K562 (cell line): ENCODE data around the gene VEGFA. TPM values are rescaled to one million over a fixed set of nuclear protein-coding genes. Genes with fewer than 3 reads are reported as not detected.

Source experiments
- AFF1 ChIP-seq, 2 experiments: fragments of 450-650 bp; IDR thresholded peaks; 2 replicates each; pipeline ENCODE4 v1.6.1; 2018; ENCODE audit warnings: mild to moderate bottlenecking in 2 of 2, low read depth in 1 of 2; ENCODE audit not compliant: partially characterized antibody in 2 of 2
- C11orf30 ChIP-seq: fragments of 450-650 bp; IDR thresholded peaks from 2 replicates; pipeline ENCODE4 v1.6.1; 2016; ENCODE audit warnings: low read depth, mild to moderate bottlenecking
- CAMTA2 ChIP-seq: fragments of 250-450 bp; sonication (Bioruptor Pico); conservative IDR thresholded peaks from 2 replicates; pipeline ENCODE4 v1.5.1; 2022
- GATAD2B ChIP-seq: fragments of 450-650 bp; IDR thresholded peaks from 2 replicates; pipeline ENCODE4 v1.6.1; 2017; ENCODE audit warnings: mild to moderate bottlenecking, borderline replicate concordance
- JUND ChIP-seq, 2 experiments: IDR thresholded peaks; 2 replicates in 1 of 2; 3 replicates in 1 of 2; pipeline ENCODE4 v1.6.1; 2011; ENCODE audit warnings: borderline replicate concordance in 2 of 2, low read depth in 2 of 2, low read length in 2 of 2, improper control_type of control experiment in 1 of 2, missing biosample characterization in 1 of 2, missing genetic modification characterization in 1 of 2, missing genetic modification reagents in 1 of 2
- KAT8 ChIP-seq: fragments of 450-650 bp; IDR thresholded peaks from 2 replicates; pipeline ENCODE4 v1.6.1; 2016; ENCODE audit warnings: low read depth, mild to moderate bottlenecking
- LCOR ChIP-seq: sonication (generic); formaldehyde crosslinking; IDR thresholded peaks from 2 replicates; pipeline ENCODE4 v1.8.0; 2022; ENCODE audit warnings: mild to moderate bottlenecking, missing genetic modification reagents
- NONO ChIP-seq, 2 experiments: fragments of 200-400 bp in 1 of 2; fragments of 450-650 bp in 1 of 2; formaldehyde crosslinking in 1 of 2; IDR thresholded peaks; 2 replicates each; pipeline ENCODE4 v1.6.1; 2017; ENCODE audit warnings: low read depth in 2 of 2, mild to moderate bottlenecking in 2 of 2, moderate library complexity in 2 of 2, low read length in 1 of 2
- PHF20 ChIP-seq: fragments of 450-650 bp; IDR thresholded peaks from 2 replicates; pipeline ENCODE4 v1.6.1; 2018; ENCODE audit not compliant: partially characterized antibody
- PTBP1 ChIP-seq: fragments of 200-400 bp; formaldehyde crosslinking; IDR thresholded peaks from 2 replicates; pipeline ENCODE4 v1.6.1; 2017; ENCODE audit warnings: low read depth, low read length
- RBM25 ChIP-seq: fragments of 200-400 bp; formaldehyde crosslinking; IDR thresholded peaks from 2 replicates; pipeline ENCODE4 v1.6.1; 2018; ENCODE audit warnings: low read length, low read depth, moderate library complexity; ENCODE audit not compliant: severe bottlenecking
- REST ChIP-seq, 2 experiments: fragments of 450-650 bp; formaldehyde crosslinking in 1 of 2; IDR thresholded peaks; 2 replicates each; pipeline versions ENCODE4 v1.4.0 to v1.6.1; 2014 to 2020; ENCODE audit warnings: mild to moderate bottlenecking in 2 of 2, borderline replicate concordance in 1 of 2, low read depth in 1 of 2
- TEAD1 ChIP-seq, 2 experiments: fragments of 450-650 bp in 1 of 2; sonication (generic) in 1 of 2; formaldehyde crosslinking; IDR thresholded peaks; 2 replicates each; pipeline versions ENCODE4 v1.4.0 to v1.8.0; 2020 to 2022; ENCODE audit warnings: mild to moderate bottlenecking in 2 of 2, missing genetic modification reagents in 1 of 2
- WHSC1 ChIP-seq: IDR thresholded peaks from one replicate; pipeline ENCODE4 v1.6.1; 2012; ENCODE audit warnings: low read length, control low read depth, inconsistent platforms
- XRCC3 ChIP-seq: fragments of 450-650 bp; IDR thresholded peaks from 2 replicates; pipeline ENCODE4 v1.6.1; 2017; ENCODE audit warnings: mild to moderate bottlenecking, moderate library complexity
- ZNF263 ChIP-seq: sonication (generic); formaldehyde crosslinking; IDR thresholded peaks from 2 replicates; pipeline ENCODE4 v1.8.0; 2022; ENCODE audit warnings: mild to moderate bottlenecking, missing genetic modification reagents, borderline replicate concordance
- polyA plus RNA-seq, 8 experiments: library from polyadenylated mRNA; depleted of rRNA in 4 of 8; stranded (reverse) in 5 of 8; unstranded in 3 of 8; fragments of >200 nt; fragmentation: Nextera tagmentation in 2 of 8; fragmentation: Illumina TruSeq in 1 of 8; extraction: Ambion mirVana in 2 of 8; extraction: Trizol in 1 of 8; gene quantifications; 2 replicates each; pipeline versions ENCODE4 v1.2.1 to v1.2.3, GENCODE V29; 2011 to 2014; ENCODE audit warnings: inconsistent platforms in 1 of 8, missing spikeins in 1 of 8
- total RNA-seq, 7 experiments: library from RNA; depleted of rRNA in 6 of 7; stranded (reverse); fragments of >200 nt in 6 of 7; fragmentation: Illumina TruSeq in 2 of 7; extraction: Trizol in 2 of 7; gene quantifications; 2 replicates each; pipeline versions ENCODE4 v1.2.1 to v1.2.3, GENCODE V29; 2011 to 2021; ENCODE audit warnings: low replicate concordance in 1 of 7

The VEGFA gene
- total and polyA plus RNA-seq, 9 of the 15 experiments (the other 6 are each of a cell fraction or from before 2014, with no cell fraction given) = 14.0 to 271 (median 124) TPM

- peak; percentile 52; the same call in 1 of the 2 replicates for TF ChIP-seq C11orf30
- peak in 1 of 2 experiments; percentile 32 for TF ChIP-seq AFF1 (IDR thresholded peaks at IDR 0.05; ENCODE audit: low read depth in 1 of 2, partially characterized antibody in 2 of 2)
- no peak for TF ChIP-seq WHSC1
- TF ChIP-seq TEAD1 (CRISPR knock-in tag; IDR thresholded peaks at IDR 0.05) = 0 out of 4 replicates have a peak, but pooled peaks of 1 of the 2 experiments have one; percentile 9
- TF ChIP-seq XRCC3 = no peak
- no peak for TF ChIP-seq PHF20
- no peak for TF ChIP-seq CAMTA2
- TF ChIP-seq LCOR (CRISPR knock-in tag) = no peak
- no peak for TF ChIP-seq PTBP1
- TF ChIP-seq KAT8 = no peak
- no peak for TF ChIP-seq REST (IDR thresholded peaks at IDR 0.05; ENCODE audit: borderline replicate concordance)
- no peak for TF ChIP-seq REST (CRISPR knock-in tag; IDR thresholded peaks at IDR 0.05; ENCODE audit: low read depth)
- TF ChIP-seq JUND (IDR thresholded peaks at IDR 0.05; ENCODE audit: borderline replicate concordance, low read depth, low read length) = no peak
- no peak for TF ChIP-seq JUND (tag; IDR thresholded peaks at IDR 0.05; ENCODE audit: borderline replicate concordance, low read depth, low read length)
- no peak for TF ChIP-seq ZNF263
- no peak for TF ChIP-seq GATAD2B
- no peak for TF ChIP-seq RBM25
- TF ChIP-seq NONO (IDR thresholded peaks at IDR 0.05; ENCODE audit: low read depth in 2 of 2, low read length in 1 of 2) = no peak
Observed at GRCh38 chr6:43808412-43808811, 38.4 kb downstream of the VEGFA start (continued).
